Limb (tissue), 2 donors: ENCODE results near the gene ZFP3.
"Not testable (repeated sequence)": the region's sequence is repeated elsewhere in the genome, so short reads cannot be mapped to it uniquely, and the experiment has no call there.

Source experiments
- DNase-seq, 2 donors: peaks; one replicate each; pipeline ENCODE4 v3.0.0-alpha.2; 2016; ENCODE audit errors: extremely low spot score in 2 of 2

Gene ZFP3

GRCh38 chr17:5137511-5138197 is 59.4 kb downstream of the ZFP3 start:
- DNase-seq, result not testable (repeated sequence)

GRCh38 chr17:5138198-5138544 is 59.9 kb downstream of the ZFP3 start:
- not testable (repeated sequence) for DNase-seq

GRCh38 chr17:5138616-5139457 is 60.6 kb downstream of the ZFP3 start:
- no peak for DNase-seq

DNA sequence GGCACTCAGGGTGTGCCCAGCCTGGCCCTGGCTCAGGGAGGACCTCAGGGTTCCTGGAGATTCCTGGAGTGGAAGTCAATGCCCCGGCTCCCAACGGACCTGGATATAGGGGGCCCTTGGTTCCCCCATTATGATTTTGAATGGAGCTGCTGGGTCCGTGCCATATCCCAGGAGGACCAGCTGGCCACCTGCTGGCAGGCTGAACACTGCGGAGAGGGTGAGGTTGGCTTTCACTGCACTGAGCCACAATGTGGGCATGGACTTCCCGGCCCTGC is 61.1 kb downstream of the ZFP3 start:
- no peak for DNase-seq

GRCh38 chr17:5142877-5143276 is 64.6 kb downstream of the ZFP3 start:
- not testable (repeated sequence) for DNase-seq
